VCaP (cell line): ENCODE measurements around the gene TNS1.

Experiments used
- H3K27ac ChIP-seq: fragments of 450-650 bp; 2 replicates; pipeline ENCODE4 v1.5.1; 2017
- CTCF ChIP-seq: fragments of 450-650 bp; conservative IDR thresholded peaks from 2 replicates; pipeline ENCODE4 v1.5.1; 2017; ENCODE audit warnings: mild to moderate bottlenecking, moderate library complexity

The TNS1 gene

DNA sequence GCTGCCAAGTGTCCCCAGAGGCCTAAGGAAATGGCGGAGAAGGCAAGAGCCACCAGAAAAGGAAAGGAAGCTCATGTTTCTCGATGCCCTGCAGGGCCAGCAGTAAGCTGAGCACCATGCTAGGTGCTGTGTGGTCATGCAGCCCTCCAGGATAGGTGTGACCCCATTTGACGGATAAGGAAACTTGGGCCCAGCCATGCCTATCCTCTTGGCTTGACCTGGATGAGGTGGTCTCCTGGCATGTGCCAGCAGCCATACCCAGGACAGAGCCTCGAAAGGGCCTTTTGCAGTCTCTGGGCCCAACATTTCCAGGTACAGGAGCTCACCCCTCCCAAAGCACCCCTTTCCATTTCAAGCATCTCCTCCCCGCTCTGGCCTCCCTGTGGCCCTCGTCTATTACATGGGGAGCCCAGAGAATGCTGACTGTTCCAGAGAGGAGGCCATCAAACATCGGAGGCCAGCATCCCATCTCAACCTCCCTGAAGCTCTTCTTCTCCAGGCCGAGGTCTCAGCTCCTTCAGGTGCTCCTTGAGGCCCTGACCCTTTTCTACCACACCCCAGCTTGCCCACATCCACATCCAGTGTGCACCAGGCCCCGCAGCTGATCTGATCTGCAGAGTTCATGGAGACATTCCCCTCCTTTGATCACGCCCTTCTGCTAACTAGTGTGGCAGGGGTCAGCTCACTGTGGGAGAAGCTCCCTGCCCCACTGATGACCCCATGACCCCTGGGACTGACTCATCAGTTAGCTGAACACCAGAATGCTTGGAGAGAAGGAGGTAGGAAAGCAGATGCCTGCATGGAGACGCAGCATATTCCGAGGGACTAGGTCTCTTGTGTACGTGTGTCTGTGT, 208.4 kb downstream of the TNS1 start:
- TF ChIP-seq CTCF: no peak
- H3K27ac ChIP-seq: no peak overlapping the region

DNA sequence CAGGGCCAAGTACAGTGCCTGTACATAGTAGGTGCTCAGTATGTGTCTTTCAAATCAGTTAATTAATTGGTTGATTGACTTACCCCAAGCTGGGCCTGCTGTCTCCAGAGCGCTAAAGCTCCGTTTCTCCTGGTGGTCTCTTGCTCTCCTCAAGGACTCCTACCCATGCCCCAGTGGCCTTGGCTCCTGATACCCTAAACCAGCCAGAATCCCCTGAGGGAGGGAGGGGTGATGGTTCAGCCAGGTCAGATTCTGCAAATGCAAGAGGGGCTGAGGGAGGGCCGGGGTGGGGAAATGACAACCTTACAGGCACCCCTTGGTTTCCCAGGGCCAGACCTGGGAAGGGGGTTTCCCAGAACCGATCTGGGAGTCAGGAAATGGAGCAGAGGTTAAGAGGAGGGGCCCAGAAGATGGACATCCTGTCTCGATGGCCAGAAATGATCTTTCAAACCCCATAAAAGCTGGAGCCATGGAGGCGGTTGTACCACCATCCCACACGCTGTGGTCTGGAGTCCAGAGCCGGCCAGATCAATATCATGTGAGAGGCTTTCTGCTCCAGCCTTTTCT, 209.1 kb downstream of the TNS1 start:
- no peak for TF ChIP-seq CTCF
- no peak overlapping the region for H3K27ac ChIP-seq

- H3K27ac ChIP-seq: no peak overlapping the region
- no peak for TF ChIP-seq CTCF
These were observed 209.9 kb downstream of the TNS1 start for GRCh38 chr2:217792626-217793527.

DNA sequence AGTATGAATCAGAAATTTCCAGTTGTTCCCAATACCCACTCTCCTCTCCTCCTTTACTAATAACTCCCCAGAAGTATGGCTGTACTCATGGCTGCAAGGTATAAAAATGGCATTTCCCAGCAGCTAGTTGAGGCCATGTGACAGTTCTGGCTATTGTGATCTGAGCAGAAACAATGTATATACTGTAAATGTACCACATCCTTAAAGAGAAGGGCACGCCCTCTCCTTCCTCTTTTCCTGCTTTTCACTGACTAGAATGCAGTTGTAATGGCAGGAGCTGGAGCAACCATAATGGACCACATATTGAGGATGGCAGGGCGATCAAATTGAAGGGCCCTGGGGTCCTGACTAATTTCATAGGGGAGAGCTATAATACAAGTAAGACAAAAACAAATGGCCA, 211.2 kb downstream of the TNS1 start:
- TF ChIP-seq CTCF: no peak
- no peak overlapping the region for H3K27ac ChIP-seq

DNA sequence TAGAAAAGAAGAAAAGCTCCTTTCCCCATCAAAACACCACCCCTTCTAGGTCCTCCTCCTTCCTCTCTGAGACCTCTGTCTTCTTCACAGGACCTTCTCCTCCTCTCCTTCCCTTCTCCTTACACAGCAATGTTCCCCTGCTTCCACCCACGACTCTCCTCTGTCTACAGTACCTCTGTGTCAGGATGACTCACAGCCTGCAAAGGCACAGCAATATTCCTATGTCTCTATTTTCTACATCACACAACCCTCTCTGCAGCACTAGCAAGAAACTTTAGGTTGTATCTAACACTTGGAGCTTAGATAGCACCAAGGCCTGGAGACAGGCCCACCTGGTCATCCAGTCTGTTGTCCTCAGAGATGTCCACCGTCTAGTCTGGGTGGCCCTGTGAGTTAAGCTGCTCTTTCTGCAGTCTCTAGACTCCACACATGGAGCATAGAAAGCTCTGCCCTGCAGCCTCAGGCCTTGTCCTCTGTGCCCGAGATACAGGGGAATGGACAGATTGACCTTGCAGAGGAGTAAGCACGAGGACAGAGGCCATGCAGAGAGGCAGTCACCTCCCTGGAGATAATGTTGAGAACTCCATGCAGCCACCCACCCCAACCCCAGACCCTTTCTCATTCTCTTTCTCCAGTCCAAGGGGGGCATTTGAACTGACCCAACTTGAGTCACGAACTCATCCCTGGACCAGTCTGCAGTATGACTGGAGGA, 212.0 kb downstream of the TNS1 start:
- TF ChIP-seq CTCF: no peak
- H3K27ac ChIP-seq: no peak overlapping the region

DNA sequence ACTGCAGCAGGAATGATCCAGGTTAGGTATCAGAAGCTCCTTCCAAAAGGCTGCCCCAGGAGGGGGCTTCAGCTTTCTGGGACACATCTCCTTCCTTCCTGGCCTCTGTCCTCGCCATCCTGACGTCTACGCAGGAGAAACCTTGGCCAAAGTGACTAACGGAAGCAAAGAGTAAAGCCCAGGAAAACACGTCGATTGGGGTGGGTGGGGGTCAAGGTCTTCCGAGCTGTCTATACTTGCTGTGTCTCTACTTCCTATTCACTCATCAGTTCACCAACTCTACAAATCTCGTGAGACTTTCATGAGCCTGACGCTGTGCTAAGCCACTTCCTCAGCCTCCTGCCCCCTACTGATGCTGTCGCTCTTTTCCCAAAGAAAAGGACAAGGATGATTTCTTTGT, 212.6 kb downstream of the TNS1 start:
- TF ChIP-seq CTCF: no peak
- no peak overlapping the region for H3K27ac ChIP-seq
